HT1080 (cell line): ENCODE data around the gene PLXNA3. TPM values are rescaled to one million over a fixed set of nuclear protein-coding genes. Genes with fewer than 3 reads are reported as not detected.

Experiments used
- DNase-seq: peaks from one replicate; pipeline ENCODE4 v3.0.0-alpha.2; 2015; ENCODE audit warnings: low read depth
- total RNA-seq: library from RNA; depleted of rRNA; stranded (reverse); fragments of >200 nt; shearing (Covaris generic); gene quantifications from 2 replicates; pipeline ENCODE4 v1.2.3, GENCODE V29; 2014

The PLXNA3 gene
- total RNA-seq, 1 experiment from 2014 or later, result 3.4 TPM

- DNase-seq, result no peak
These were observed 18.7 kb downstream of the PLXNA3 start for GRCh38 chrX:154476821-154477220.

GRCh38 chrX:154477891-154478477, 19.9 kb downstream of the PLXNA3 start:
- DNase-seq, result no peak

GRCh38 chrX:154478728-154479622, 20.9 kb downstream of the PLXNA3 start, which contains the start of gene LAGE3:
TSS of gene LAGE3 (minus strand) at chrX:154479281. CDS start at chrX:154478915, 366 bp downstream.
- DNase-seq, result peak; percentile 77

- DNase-seq, result no peak
These were observed 23.1 kb downstream of the PLXNA3 start for GRCh38 chrX:154481195-154481594.

GRCh38 chrX:154481911-154482601, 24.0 kb downstream of the PLXNA3 start:
- DNase-seq, result no peak

GRCh38 chrX:154482786-154483185, 24.7 kb downstream of the PLXNA3 start:
- no peak for DNase-seq

GRCh38 chrX:154483325-154483724, 25.2 kb downstream of the PLXNA3 start:
- no peak for DNase-seq

- no peak for DNase-seq
These were observed 26.4 kb downstream of the PLXNA3 start for GRCh38 chrX:154484255-154485149.

- DNase-seq, result no peak
These were observed 27.3 kb downstream of the PLXNA3 start for GRCh38 chrX:154485150-154486051.

- no peak for DNase-seq
These were observed 27.9 kb downstream of the PLXNA3 start for GRCh38 chrX:154486052-154486395.

GRCh38 chrX:154486396-154487207, 28.5 kb downstream of the PLXNA3 start, which contains the start of gene UBL4A:
TSS of gene UBL4A (minus strand) at chrX:154486615. CDS start at chrX:154486584, 31 bp downstream.
- no peak for DNase-seq

GRCh38 chrX:154487518-154488290, 29.6 kb downstream of the PLXNA3 start:
- no peak for DNase-seq

GRCh38 chrX:154488336-154489075, 30.4 kb downstream of the PLXNA3 start:
- DNase-seq, result no peak

GRCh38 chrX:154489182-154489581, 31.1 kb downstream of the PLXNA3 start:
- no peak for DNase-seq

GRCh38 chrX:154490021-154490413, 31.9 kb downstream of the PLXNA3 start:
- peak; percentile 55 for DNase-seq

GRCh38 chrX:154490414-154491083, 32.5 kb downstream of the PLXNA3 start, which contains the start of gene SLC10A3:
TSS of gene SLC10A3 (minus strand) at chrX:154490629. CDS start at chrX:154488940, 1,689 bp downstream.
- DNase-seq, result peak; percentile 91

GRCh38 chrX:154494715-154495114, 36.6 kb downstream of the PLXNA3 start:
- no peak for DNase-seq
